Fibroblast of lung (primary cell): ENCODE results near the gene TEX2. TPM values are rescaled to one million over a fixed set of nuclear protein-coding genes. Genes with fewer than 3 reads are reported as not detected.

ENCODE experiments used
- DNase-seq, 2 donors: peaks; one replicate each; pipeline versions ENCODE4 v3.0.0 to v3.0.0-alpha.2; 2010; ENCODE audit warnings: low read depth in 2 of 2
- H2AFZ ChIP-seq: 2 replicates; pipeline ENCODE4 v1.5.1; 2012; ENCODE audit warnings: low read length, control low read depth, inconsistent platforms
- H3K27ac ChIP-seq: 2 replicates; pipeline ENCODE4 v1.5.1; 2011; ENCODE audit warnings: low read length, control low read depth; ENCODE audit not compliant: insufficient read depth
- H3K27me3 ChIP-seq: 2 replicates; pipeline ENCODE4 v1.5.1; 2011; ENCODE audit warnings: mild to moderate bottlenecking, low read length; ENCODE audit not compliant: control insufficient read depth, insufficient read depth
- H3K36me3 ChIP-seq: 2 replicates; pipeline ENCODE4 v1.5.1; 2011; ENCODE audit warnings: low read length; ENCODE audit not compliant: control insufficient read depth, insufficient read depth
- H3K4me1 ChIP-seq: 2 replicates; pipeline ENCODE4 v1.5.1; 2011; ENCODE audit warnings: low read length; ENCODE audit not compliant: control insufficient read depth, insufficient read depth; ENCODE audit errors: extremely low read depth
- H3K4me2 ChIP-seq: 2 replicates; pipeline ENCODE4 v1.5.1; 2011; ENCODE audit warnings: low read length, control low read depth; ENCODE audit not compliant: insufficient read depth; ENCODE audit errors: extremely low read depth
- H3K4me3 ChIP-seq, 4 experiments: fragments of 200-600 bp in 1 of 4; sonication (generic) in 1 of 4; replicated peaks in 1 of 4; 2 replicates each; pipeline ENCODE4 v1.5.1; 2011 to 2016; ENCODE audit warnings: low read length in 4 of 4, low read depth in 3 of 4, mild to moderate bottlenecking in 3 of 4, control low read depth in 2 of 4, inconsistent platforms in 1 of 4, mixed read lengths in 1 of 4; ENCODE audit not compliant: insufficient read depth in 1 of 4; ENCODE audit errors: control extremely low read depth in 1 of 4
- H3K79me2 ChIP-seq: 2 replicates; pipeline ENCODE4 v1.5.1; 2012; ENCODE audit warnings: mild to moderate bottlenecking, low read length, inconsistent platforms; ENCODE audit not compliant: control insufficient read depth, insufficient read depth
- H3K9ac ChIP-seq: 2 replicates; pipeline ENCODE4 v1.5.1; 2011; ENCODE audit warnings: mild to moderate bottlenecking, low read length, control low read depth; ENCODE audit not compliant: insufficient read depth
- H3K9me3 ChIP-seq: 2 replicates; pipeline ENCODE4 v1.5.1; 2012; ENCODE audit warnings: low read depth, low read length; ENCODE audit not compliant: control insufficient read depth, insufficient read depth
- H4K20me1 ChIP-seq: 2 replicates; pipeline ENCODE4 v1.5.1; 2011; ENCODE audit warnings: low read length; ENCODE audit not compliant: control insufficient read depth, insufficient read depth; ENCODE audit errors: extremely low read depth
- CTCF ChIP-seq, 2 donors: IDR thresholded peaks in 1 of 2; conservative IDR thresholded peaks in 1 of 2; 1 replicate in 1 of 2; 2 replicates in 1 of 2; pipeline ENCODE4 v1.5.1; 2011 to 2012; ENCODE audit warnings: low read length in 2 of 2, control low read depth in 1 of 2, inconsistent platforms in 1 of 2, low read depth in 1 of 2, mild to moderate bottlenecking in 1 of 2
- EZH2 ChIP-seq: IDR thresholded peaks from 2 replicates; pipeline ENCODE4 v1.5.1; 2012; ENCODE audit warnings: low read length, control low read depth, mild to moderate bottlenecking; ENCODE audit errors: missing control alignments
- polyA plus RNA-seq, 2 donors: library from polyadenylated mRNA; depleted of rRNA in 1 of 2; stranded (reverse) in 1 of 2; unstranded in 1 of 2; fragments of >200 nt; gene quantifications; 2 replicates each; pipeline ENCODE4 v1.2.1, GENCODE V29; 2011 to 2012; ENCODE audit warnings: missing spikeins in 1 of 2
- total RNA-seq: library from RNA; depleted of rRNA; stranded (reverse); fragments of >200 nt; gene quantifications from 2 replicates; pipeline ENCODE4 v1.2.1, GENCODE V29; 2014

Gene TEX2
- total and polyA plus RNA-seq, 2 donors (not counting 1 experiment from before 2014, with no cell fraction given) = 18.6 to 33.4 TPM

DNA sequence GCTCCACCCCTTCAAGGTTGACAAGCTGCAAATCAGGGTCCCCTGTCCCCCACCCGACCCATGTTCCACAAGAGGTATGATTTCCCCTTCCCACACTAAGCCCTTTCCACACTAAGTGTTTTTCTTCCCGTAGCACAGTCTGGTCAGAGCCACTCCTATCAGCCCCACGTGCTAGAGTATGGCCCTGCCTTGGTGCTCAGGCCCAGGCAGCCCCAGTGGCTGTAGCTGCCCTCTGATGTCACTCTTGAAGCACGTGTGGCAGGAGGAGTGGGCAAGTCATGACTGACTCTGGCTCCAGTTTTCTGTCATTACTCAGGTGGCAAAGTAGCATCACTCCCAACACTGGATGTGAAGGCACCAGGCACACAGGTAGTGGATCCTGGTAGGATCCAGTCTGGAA, 97.7 kb downstream of the TEX2 start:
- Histone ChIP-seq H3K27me3 (no peaks in the 10 kb centered on the region), H3K9me3 (no peaks in the 10 kb centered on the region), H3K4me2 (no peak overlapping the region), H3K4me3 (no peak overlapping the region), H3K27ac (no peak overlapping the region), H2AFZ (no peak overlapping the region), H4K20me1 (no peaks in the 10 kb centered on the region), H3K36me3 (no peaks in the 10 kb centered on the region), H3K9ac (no peak overlapping the region), H3K79me2 (no peaks in the 10 kb centered on the region), H3K4me1 (no peaks in the 10 kb centered on the region)
- no peak for DNase-seq
- TF ChIP-seq EZH2 (no peak), CTCF (conservative IDR thresholded peaks at IDR 0.05 in 1 of 2, IDR thresholded peaks at IDR 0.05 in 1 of 2; ENCODE audit: low read depth in 1 of 2, low read length in 2 of 2) (no peak)

GRCh38 chr17:64164596-64165285, 98.3 kb downstream of the TEX2 start:
- Histone ChIP-seq H2AFZ (no peak overlapping the region), H3K9ac (no peak overlapping the region), H3K9me3 (no peaks in the 10 kb centered on the region), H3K27ac (no peak overlapping the region), H3K27me3 (no peaks in the 10 kb centered on the region), H3K4me3 (no peak overlapping the region), H3K79me2 (no peaks in the 10 kb centered on the region), H3K4me2 (no peak overlapping the region), H4K20me1 (no peaks in the 10 kb centered on the region), H3K4me1 (no peaks in the 10 kb centered on the region), H3K36me3 (no peaks in the 10 kb centered on the region)
- DNase-seq = no peak
- TF ChIP-seq EZH2 (no peak), CTCF (conservative IDR thresholded peaks at IDR 0.05 in 1 of 2, IDR thresholded peaks at IDR 0.05 in 1 of 2; ENCODE audit: low read depth in 1 of 2, low read length in 2 of 2) (no peak)

DNA sequence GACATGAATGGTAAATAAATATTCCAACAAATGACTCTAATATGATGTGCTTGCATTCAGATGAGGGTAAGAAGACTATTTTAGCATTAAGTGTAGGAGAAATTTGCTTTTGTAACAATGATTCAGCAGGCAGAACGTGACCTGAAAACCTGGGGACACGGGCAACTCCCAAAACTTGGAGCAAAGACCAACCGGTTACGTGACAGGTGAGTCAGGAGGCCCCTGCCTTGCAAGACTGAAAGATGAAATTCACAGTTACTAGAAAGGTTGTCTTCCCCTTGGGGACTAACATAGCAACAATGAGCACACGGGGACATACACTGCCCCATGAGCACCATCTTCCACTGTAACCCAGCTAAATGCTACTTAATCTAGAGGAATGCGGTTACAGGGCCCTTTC, 99.6 kb downstream of the TEX2 start:
- TF ChIP-seq EZH2 (no peak), CTCF (conservative IDR thresholded peaks at IDR 0.05 in 1 of 2, IDR thresholded peaks at IDR 0.05 in 1 of 2; ENCODE audit: low read depth in 1 of 2, low read length in 2 of 2) (no peak)
- H3K4me3 ChIP-seq = no peak overlapping the region
- DNase-seq = no peak
- H3K4me1 ChIP-seq = no peaks in the 10 kb centered on the region
- no peak overlapping the region for H3K9ac ChIP-seq
- no peak overlapping the region for H2AFZ ChIP-seq
- no peaks in the 10 kb centered on the region for H3K27me3 ChIP-seq
- H3K36me3 ChIP-seq = no peaks in the 10 kb centered on the region
- no peak overlapping the region for H3K4me2 ChIP-seq
- H3K27ac ChIP-seq = no peak overlapping the region
- H3K9me3 ChIP-seq = no peaks in the 10 kb centered on the region
- H3K79me2 ChIP-seq = no peaks in the 10 kb centered on the region
- no peaks in the 10 kb centered on the region for H4K20me1 ChIP-seq
